OCI-LY3 (cell line): ENCODE data around the gene TMEM129.

ENCODE experiments used
- H2AFZ ChIP-seq: fragments of 200-600, 300-600 bp; shearing (Covaris generic); 2 replicates; pipeline ENCODE4 v1.6.0; 2014; ENCODE audit warnings: antibody characterized with exemption, low read depth, low read length
- H3K27ac ChIP-seq: fragments of 200-600, 300-600 bp; sonication (generic); 2 replicates; pipeline ENCODE4 v1.5.1; 2014; ENCODE audit warnings: mild to moderate bottlenecking, low read length, moderate library complexity, mixed read lengths
- H3K27me3 ChIP-seq: fragments of 200-600, 300-600 bp; sonication (generic); 2 replicates; pipeline ENCODE4 v1.6.1; 2014; ENCODE audit warnings: low read depth, low read length, mixed read lengths
- H3K36me3 ChIP-seq: fragments of 200-600, 300-600 bp; sonication (generic); replicated peaks from 2 replicates; pipeline ENCODE3; 2014; ENCODE audit warnings: low read depth, low read length, mixed read lengths
- H3K4me1 ChIP-seq: fragments of 300-600, 200-600 bp; sonication (generic); 2 replicates; pipeline ENCODE4 v1.6.1; 2014; ENCODE audit warnings: low read length, mixed read lengths
- H3K4me2 ChIP-seq: fragments of 200-600, 300-600 bp; sonication (generic); 2 replicates; pipeline ENCODE4 v1.6.1; 2014; ENCODE audit warnings: low read length, mixed read lengths
- H3K4me3 ChIP-seq: fragments of 300-600, 200-600 bp; sonication (generic); 2 replicates; pipeline ENCODE4 v1.5.1; 2014; ENCODE audit warnings: antibody characterized with exemption, mild to moderate bottlenecking, low read length, moderate library complexity
- H3K79me2 ChIP-seq: fragments of 300-600, 200-600 bp; shearing (Covaris generic); 2 replicates; pipeline ENCODE4 v1.6.1; 2014; ENCODE audit warnings: mild to moderate bottlenecking, low read length, mixed read lengths
- H3K9ac ChIP-seq: fragments of 300-600, 200-600 bp; shearing (Covaris generic); 2 replicates; pipeline ENCODE4 v1.6.0; 2014; ENCODE audit warnings: mild to moderate bottlenecking, low read length, moderate library complexity
- H3K9me3 ChIP-seq: fragments of 200-600, 300-600 bp; shearing (Covaris generic); 2 replicates; pipeline ENCODE4 v1.6.1; 2014; ENCODE audit warnings: low read length, mixed read lengths; ENCODE audit not compliant: insufficient read depth
- H4K20me1 ChIP-seq: fragments of 200-600, 300-600 bp; sonication (generic); 2 replicates; pipeline ENCODE4 v1.6.1; 2016; ENCODE audit warnings: low read length, mixed read lengths; ENCODE audit not compliant: insufficient read depth
- EZH2phosphoT487 ChIP-seq: fragments of 200-600 bp; shearing (Covaris generic); IDR thresholded peaks from 2 replicates; pipeline ENCODE4 v1.6.1; 2018; ENCODE audit warnings: antibody characterized with exemption, mixed run types, low read depth
- TF ChIP-seq, protein P1 (sequence below): fragments of 200-600, 300-600 bp; sonication (generic); IDR thresholded peaks from 2 replicates; pipeline ENCODE4 v1.5.1; 2014; ENCODE audit warnings: antibody characterized with exemption, low read length, low read depth

The TMEM129 gene

DNA sequence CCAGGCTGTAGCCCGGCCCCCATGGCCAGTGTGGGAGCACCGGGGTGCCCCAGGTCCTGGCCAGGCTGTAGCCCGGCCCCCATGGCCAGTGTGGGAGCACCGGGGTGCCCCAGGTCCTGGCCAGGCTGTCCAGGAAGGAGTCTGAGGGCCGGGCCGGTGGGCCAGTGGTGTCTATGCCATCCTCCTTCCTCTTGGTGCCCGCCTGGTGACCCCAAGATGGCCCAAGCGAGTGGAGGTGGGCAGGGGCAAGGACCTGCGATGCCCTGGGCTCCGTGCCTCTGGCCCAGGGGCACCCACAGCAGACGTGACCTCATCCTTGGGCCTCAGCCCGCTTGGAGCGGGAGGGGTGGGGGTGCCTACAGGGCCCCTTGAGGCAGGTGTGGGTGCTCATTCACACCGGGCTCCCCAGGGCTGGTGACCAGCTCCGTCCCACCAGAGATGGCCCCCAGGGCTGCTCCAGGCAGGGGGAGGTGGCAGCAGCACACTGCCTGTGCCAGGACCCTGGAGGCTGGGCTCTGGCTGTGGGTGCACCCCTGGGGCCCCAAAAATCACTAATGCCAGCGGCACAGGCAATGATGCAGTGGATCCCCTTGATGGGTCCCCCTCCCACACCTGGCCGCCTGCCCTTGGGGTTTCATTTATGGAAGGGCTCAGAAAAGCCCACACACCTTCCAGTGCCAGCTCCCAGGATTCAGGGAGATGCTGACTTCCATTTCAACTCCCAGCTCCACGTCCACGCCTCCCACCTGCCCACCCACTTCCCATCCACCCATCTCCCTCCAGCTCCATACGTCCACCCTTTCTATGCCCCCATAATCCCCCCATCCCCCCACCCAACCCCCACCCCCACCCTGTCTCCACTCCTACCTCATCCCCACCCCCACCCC is 36.0 kb upstream of the TMEM129 start:
- Histone ChIP-seq H2AFZ (no peak overlapping the region), H3K4me3 (no peak overlapping the region), H3K4me2 (no peak overlapping the region), H3K27ac (no peak overlapping the region), H3K4me1 (peaks cover 15% of the 10 kb centered on the region), H3K9ac (no peak overlapping the region), H3K27me3 (no peaks in the 10 kb centered on the region), H4K20me1 (no peaks in the 10 kb centered on the region), H3K79me2 (no peaks in the 10 kb centered on the region), H3K36me3 (no peaks in the 10 kb centered on the region), H3K9me3 (no peaks in the 10 kb centered on the region)
- TF ChIP-seq, protein P1, sequence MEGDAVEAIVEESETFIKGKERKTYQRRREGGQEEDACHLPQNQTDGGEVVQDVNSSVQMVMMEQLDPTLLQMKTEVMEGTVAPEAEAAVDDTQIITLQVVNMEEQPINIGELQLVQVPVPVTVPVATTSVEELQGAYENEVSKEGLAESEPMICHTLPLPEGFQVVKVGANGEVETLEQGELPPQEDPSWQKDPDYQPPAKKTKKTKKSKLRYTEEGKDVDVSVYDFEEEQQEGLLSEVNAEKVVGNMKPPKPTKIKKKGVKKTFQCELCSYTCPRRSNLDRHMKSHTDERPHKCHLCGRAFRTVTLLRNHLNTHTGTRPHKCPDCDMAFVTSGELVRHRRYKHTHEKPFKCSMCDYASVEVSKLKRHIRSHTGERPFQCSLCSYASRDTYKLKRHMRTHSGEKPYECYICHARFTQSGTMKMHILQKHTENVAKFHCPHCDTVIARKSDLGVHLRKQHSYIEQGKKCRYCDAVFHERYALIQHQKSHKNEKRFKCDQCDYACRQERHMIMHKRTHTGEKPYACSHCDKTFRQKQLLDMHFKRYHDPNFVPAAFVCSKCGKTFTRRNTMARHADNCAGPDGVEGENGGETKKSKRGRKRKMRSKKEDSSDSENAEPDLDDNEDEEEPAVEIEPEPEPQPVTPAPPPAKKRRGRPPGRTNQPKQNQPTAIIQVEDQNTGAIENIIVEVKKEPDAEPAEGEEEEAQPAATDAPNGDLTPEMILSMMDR, result no peak
- no peak for TF ChIP-seq EZH2phosphoT487

DNA sequence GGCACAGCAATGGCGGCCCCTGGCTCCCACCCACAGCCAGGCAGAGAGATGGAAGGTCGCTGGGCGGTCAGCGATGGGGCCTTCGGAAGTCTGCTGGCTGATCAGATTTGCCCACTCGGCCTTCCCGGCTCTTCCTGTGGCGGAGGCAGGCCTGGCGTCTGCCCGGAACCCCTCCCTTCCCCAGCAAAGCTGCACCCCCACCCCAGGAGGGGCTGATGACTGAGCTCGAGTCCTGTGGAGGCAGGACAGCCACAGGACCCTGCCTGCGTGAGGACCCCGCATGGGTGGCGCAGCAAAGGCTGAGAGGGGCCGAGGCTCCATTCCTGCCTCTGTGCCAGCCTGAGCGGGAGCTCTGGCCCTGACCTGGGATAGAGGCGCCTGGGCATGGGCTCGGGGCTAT is 35.0 kb upstream of the TMEM129 start:
- no peak overlapping the region for H3K27ac ChIP-seq

DNA sequence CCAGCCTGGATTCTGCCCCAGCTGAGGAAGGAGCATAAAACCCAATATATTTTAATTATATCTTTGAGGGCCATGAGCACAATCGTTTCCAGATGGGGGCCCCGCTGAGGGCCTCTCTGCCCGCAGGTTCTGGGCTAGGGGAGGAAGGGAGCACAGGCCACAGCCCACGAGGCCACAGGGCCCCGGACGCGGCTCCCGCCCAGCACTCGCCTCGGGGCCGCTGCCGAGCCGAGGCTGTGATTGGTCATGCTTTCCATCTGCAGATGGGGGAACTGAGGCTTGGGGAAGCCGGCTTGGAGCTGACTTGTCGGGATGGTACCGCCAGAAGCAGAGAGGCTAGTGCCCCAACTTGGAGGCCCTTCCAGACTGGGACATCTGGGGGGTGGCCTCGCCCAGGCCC is 34.2 kb upstream of the TMEM129 start:
- H4K20me1 ChIP-seq, result no peaks in the 10 kb centered on the region
- no peak overlapping the region for H2AFZ ChIP-seq
- peaks cover 16% of the 10 kb centered on the region for H3K4me1 ChIP-seq
- no peak overlapping the region for H3K4me2 ChIP-seq
- H3K9me3 ChIP-seq, result no peaks in the 10 kb centered on the region
- H3K9ac ChIP-seq, result no peak overlapping the region
- TF ChIP-seq EZH2phosphoT487, result no peak
- TF ChIP-seq, protein P1, result no peak
- H3K36me3 ChIP-seq, result no peaks in the 10 kb centered on the region
- no peak overlapping the region for H3K4me3 ChIP-seq
- H3K79me2 ChIP-seq, result no peaks in the 10 kb centered on the region
- H3K27me3 ChIP-seq, result no peaks in the 10 kb centered on the region
- no peak overlapping the region for H3K27ac ChIP-seq

More for the DNA sequence above, 35.0 kb upstream of the TMEM129 start:
- Histone ChIP-seq H4K20me1 (no peaks in the 10 kb centered on the region), H3K9ac (no peak overlapping the region), H3K36me3 (no peaks in the 10 kb centered on the region), H2AFZ (no peak overlapping the region), H3K9me3 (no peaks in the 10 kb centered on the region), H3K4me1 (peaks cover 16% of the 10 kb centered on the region), H3K79me2 (no peaks in the 10 kb centered on the region), H3K4me3 (no peak overlapping the region), H3K27me3 (no peaks in the 10 kb centered on the region), H3K4me2 (no peak overlapping the region)
- TF ChIP-seq, protein P1, result no peak
- TF ChIP-seq EZH2phosphoT487, result no peak

DNA sequence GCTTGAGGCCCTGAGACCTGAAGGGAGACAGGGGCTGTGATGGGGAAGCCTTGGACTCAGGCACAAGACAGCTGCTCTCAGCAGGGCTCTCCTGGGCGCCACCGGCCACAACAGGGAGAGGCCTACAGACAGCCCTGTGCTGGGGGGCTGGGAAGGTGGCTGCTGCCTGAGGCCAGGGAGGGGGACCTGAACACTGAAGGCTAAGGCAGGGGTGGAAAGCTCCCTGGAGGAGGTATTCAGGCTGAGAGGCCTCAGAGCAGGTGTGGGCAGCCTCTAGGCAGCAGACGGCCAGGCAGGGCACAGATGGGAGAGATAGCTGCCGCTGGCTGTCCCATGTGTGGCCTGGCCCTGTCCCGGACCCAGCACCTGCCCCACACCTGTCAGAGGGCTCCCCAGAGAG is 33.2 kb upstream of the TMEM129 start:
- Histone ChIP-seq H3K4me1 (peaks cover 16% of the 10 kb centered on the region), H3K27me3 (no peaks in the 10 kb centered on the region), H3K27ac (no peak overlapping the region), H3K36me3 (no peaks in the 10 kb centered on the region), H3K9me3 (no peaks in the 10 kb centered on the region), H3K9ac (no peak overlapping the region), H3K79me2 (no peaks in the 10 kb centered on the region), H4K20me1 (no peaks in the 10 kb centered on the region), H3K4me2 (no peak overlapping the region), H3K4me3 (no peak overlapping the region), H2AFZ (no peak overlapping the region; the same call in 1 of the 2 replicates)
- TF ChIP-seq, protein P1, result no peak
- no peak for TF ChIP-seq EZH2phosphoT487
